CD4-positive, alpha-beta T cell treated with Interleukin-4 for 4 hours (primary cell): ENCODE measurements around the gene MCRIP1.

Experiments
- DNase-seq: peaks from one replicate; pipeline ENCODE4 v3.0.0-alpha.2; 2020

The MCRIP1 gene

DNA sequence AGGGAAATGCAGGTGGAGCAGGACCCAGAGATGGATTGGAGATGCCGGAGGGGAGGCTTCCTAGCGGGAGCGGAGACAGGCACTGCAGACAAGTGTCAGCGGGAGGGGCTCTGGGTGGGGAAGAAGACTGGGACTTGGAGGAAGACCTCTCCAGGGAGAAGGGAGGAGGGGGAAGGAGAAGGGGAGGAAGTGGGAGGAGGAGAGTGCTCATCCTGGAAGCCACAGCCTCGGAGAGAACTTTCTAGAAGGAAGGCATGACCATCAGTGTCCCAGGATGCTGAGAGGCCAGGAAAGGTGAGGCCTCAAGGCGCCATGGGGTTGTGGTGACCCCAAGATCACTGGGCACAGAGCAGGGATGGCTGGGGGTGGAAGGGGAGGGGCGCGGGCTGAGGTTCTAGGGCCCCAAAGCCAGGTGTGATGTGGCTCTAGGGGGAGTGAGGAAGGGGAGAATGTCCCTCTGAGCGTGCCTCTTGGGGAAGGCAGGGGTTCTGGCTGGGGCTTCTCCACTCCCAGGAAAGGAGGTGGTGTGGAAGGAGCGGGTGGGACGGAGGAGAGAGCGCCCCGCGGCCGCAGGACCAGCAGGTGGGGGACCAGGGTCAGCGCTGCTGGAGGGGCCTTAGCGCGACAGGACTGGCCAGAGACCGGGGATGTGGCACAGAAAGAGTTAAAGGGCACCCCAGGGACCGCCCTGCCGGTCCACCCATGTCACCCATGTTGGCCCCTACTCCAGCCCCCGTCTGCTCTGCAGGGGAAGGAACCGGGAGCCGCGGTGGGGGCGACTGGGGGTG is 30.0 kb downstream of the MCRIP1 start:
- DNase-seq: no peak

DNA sequence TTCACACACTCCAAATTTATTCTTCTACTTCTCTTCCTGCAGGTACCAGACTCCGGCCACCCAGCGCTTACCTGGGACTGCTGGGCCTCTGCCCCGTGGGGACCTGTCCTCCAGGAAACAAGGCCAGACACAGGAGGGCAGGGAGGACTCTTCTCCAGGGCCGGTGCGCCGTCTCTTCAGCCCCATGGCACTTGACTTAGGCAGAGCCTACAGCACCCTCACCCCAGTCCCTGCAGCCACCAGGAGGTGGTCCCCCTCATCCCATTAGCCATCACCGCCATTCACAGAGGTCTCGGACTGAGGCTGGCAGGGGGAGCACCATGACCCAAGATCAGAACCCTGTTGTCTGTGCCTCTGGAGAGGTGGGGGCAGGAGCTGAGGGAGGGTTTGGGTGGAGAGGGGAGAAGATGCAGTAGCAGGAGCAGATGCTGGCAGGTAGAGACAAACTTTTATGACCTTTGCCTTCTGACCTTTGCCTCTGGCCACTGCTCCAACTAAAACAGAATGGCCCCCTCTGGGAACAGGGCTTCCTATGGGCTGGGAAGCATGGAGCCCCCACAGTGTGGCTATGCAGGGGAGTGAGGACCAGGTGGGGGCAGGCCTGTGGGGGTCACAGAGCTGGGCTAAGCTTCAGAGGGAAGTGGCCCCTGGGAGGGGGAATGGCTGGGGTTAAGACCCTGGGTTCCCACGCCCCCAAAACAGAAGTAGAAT is 30.9 kb downstream of the MCRIP1 start:
- DNase-seq: no peak

DNA sequence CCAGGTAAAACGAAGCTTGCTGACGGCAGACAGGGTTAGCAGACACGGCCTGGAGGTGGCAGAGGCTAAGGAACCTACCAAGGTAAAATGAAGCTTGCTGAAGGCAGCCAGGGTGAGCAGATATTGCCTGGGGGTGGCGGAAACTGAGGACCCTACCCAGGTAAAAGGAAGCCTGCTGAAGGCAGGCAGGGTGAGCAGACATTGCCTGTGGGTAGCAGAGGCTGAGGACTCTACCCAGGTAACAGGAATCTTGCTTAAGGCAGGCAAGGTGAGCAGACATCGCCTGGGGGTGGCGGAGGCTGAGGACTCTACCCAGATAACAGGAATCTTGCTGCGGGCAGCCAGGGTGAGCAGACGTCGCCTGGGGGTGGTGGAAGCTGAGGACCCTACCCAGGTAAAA is 31.8 kb downstream of the MCRIP1 start:
- no peak for DNase-seq

DNA sequence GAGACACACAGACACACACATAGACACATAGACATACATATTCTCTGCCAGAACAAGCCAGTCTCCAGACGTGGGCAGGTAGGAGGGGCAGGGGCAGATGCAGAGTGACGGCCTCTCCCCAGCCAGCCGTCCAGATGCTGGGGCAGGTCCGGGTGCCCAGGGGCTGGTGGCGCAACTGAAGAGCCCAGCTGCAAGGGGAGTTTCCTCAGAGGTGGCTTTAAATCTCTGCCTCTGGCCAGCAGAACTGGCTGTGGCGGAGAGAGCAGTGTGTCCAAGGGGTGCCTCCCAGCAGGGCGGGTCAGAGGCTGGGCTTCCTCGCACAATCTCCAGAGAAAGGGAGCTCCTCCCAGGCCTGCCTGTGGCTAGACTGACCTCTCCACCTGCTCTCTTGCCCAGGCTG is 38.6 kb downstream of the MCRIP1 start:
- DNase-seq: no peak

DNA sequence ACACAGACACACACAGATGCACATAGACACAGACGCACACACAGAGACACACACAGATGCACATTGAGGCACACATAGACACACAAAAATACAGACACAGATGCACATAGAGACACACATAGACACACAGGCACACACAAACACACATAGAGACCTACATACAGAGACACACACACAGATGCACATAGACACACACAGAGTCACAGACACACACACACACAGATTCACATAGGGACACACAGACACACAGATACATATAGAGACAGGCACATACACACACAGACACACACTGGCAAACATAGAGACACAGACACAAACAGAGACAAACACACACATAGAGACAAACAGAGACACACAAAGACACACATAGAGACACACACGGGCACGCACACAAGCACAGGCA is 39.0 kb downstream of the MCRIP1 start:
- DNase-seq: no peak

DNA sequence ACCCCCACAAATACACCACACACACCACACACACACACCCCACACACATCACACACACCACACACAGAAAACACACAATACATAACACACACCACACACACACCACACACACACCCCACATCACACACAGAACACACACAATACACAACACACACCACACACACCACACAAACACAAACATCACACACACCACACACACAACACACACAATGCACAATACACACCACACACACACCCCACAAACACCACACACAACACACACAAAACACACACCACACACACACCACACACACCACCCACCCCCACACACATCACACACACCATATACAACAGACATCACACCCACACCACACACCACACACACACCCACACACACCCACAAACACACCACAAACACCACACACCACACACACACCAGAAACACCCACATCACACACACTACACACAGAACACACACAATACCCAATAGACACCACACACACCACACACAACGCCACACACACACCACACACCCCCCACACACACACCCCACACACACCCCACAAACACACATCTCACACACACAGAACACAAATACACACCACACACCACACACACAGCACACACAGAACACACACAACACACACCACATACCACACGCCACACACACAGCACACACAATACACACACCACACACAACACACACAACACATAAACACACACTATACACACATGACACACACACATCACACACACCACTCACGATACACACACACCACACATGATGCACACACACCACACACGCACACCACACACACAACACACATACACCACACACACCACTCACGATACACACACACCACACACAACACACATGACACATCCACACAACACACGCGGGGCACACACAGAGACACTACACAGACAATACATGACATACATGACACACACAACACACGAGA is 40.1 kb downstream of the MCRIP1 start:
- DNase-seq: no peak
